Measurements from ENCODE around the gene SPSB3.

SPSB3 gene

DNA sequence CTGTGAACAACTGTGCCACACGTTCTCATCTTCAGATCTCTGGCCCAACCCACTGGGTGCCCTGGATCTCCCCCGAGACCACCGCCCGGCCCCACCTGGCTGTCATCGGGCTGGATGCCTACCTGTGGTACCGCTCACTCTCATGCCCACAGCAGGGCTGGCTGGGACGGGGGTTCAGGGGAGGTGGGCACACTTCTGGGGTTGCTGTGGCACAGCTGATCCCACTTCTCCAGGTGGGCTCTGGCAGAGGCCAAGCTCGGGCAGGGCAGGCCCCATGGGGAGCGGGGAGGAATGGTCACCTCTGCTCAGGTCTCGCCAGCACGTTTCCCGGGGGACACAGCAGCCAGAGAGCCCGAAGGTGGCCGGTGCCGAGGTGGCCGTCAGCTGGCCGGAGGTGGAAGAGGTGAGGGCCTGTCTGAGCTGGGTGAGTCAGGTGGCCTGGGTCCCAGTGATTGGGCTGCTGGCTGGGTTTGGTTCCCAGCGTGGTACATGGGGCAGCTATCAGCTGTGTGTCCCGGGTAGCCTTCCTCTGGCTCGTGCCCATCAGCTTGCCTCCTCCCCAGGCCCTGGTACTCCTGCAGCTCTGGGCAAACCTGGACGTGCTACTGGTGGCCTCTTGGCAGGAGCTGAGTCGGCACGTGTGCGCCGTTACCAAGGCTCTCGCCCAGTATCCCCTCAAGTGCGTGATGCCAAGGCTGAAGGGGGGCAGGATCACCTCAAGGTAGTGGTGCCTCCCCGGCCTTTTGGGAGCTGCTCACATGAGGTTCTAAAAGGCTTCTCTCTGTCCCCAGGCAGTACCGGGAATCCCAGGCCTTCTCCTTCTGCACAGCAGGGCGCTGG lies 7.1 kb downstream of the SPSB3 start:
- no peak for DNase-seq (ENCODE audit: low read depth)

DNA sequence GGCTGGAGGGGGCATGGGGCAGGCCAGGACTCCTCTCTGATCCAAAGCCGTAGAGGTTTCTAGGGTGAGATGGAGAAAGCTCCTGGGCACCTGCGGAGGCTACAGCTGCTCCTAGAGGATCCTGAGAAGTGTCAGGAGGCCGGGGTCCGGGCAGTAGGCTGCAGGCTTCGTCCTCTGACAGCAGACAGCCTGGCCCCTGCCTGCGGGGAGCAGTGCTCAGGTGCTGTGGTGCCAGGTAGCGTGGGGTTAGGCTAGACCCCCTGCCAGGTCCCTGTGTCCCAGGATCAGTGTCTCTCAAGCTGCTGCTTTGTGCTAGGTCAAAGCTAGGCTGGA lies 8.0 kb downstream of the SPSB3 start:
- DNase-seq (ENCODE audit: low read depth) = no peak

DNA sequence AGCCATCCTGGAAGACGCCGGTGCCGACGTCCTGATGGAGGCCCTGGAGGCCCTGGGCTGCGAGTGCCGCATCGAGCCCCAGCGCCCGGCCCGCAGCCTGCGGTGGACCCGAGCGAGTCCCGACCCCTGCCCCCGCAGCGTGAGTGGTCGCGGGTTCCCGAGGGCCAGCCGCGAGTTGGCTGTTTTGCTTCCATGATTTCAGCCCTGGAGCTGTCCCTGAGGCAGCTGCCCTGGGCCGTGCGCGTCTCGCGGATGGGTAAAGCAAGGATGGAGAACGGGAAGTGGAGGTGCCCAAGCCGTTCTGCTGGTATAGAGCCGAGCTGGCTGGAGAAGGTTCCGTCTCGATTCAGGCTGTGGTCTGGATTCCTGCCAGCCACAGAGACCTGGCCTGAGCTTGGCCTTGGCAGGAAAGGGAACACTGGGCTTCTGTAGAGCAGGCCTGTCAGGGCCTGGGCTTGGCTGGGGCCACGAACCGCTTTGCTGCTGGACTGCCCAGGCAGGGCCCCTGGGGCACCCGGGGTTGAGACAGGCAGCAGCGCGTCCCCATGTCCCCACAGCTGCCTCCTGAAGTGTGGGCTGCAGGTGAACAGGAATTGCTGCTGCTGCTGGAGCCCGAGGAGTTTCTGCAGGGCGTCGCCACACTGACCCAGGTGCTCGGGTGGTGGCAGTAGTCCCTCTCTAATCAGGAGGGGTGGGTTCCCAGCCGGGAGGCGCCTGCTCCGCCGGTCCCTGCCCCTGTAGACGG lies 8.5 kb downstream of the SPSB3 start:
- peak; percentile 60 for DNase-seq (ENCODE audit: low read depth)

DNA sequence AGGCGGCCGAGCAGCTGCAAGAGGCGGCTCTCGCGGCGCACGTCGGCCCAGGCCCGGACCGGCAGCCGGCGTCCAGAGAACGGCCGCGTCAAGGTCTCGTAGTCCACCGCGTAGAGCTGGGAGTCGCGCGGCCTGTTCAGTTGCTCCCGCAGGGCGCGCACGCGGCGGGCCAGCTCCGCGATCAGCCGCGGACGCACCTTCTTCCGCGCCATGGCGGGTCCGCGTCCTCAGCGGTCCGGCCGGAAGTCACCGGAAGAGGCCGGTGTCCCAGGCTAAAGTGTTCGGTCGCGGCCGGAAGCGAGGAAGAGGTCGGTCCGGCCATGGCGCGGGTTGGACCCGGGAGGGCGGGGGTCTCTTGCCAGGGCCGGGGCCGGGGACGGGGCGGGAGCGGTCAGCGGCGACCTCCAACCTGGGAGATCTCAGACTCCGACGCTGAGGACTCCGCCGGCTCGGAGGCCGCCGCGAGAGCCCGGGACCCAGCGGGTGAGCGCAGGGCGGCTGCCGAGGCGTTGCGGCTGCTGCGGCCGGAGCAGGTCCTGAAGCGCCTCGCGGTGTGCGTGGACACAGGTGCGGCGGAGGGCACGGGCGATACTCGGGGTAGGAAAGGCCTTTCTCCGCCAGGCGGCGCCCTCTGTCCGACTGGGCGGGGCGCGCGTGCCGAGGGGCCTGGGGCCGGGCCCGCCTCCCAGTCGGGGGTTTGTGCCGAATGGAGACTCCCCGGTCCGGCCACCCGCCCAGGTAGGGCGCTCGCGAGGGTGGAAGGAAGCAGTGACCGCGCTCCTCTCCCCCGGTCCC lies 9.3 kb downstream of the SPSB3 start, which contains the start of gene MRPS34:
MRPS34 (minus strand) TSS at position 227 of the 795 bp plus-strand sequence; CDS start at position 212, 15 bp downstream.
- DNase-seq (ENCODE audit: low read depth) = peak; percentile 87

DNA sequence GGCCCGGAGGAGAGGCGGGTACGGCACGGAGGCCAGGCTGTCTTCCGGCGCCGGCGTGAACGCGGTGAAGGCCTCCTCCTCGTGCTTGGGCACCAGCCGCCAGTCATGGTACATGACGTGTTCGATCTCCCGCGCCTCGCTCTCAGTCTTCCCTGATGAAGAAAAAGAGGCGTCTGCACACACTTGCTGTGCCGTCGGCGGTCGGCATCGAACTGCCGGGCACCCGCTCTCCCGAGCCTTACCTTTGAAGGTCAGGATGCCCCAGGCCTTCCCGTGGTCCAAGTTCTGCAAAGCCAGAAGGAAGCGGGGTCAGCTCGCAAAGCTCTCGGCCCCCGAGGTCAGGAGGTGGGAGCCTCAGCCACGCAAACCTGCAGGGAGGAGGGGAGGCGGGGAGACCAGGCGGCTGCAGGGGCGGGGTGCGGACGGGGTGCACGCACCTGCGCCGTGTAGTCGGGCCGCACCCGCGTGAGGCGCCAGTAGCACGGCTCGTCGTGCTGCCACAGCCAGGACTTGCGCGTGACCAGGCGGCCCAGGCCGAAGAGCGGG lies 9.9 kb downstream of the SPSB3 start, which contains the start of gene EME2:
EME2 (plus strand) TSS at position 449 of the 546 bp plus-strand sequence. CDS start 418 bp downstream, outside the sequence.
- peak; percentile 73 for DNase-seq (ENCODE audit: low read depth)

DNA sequence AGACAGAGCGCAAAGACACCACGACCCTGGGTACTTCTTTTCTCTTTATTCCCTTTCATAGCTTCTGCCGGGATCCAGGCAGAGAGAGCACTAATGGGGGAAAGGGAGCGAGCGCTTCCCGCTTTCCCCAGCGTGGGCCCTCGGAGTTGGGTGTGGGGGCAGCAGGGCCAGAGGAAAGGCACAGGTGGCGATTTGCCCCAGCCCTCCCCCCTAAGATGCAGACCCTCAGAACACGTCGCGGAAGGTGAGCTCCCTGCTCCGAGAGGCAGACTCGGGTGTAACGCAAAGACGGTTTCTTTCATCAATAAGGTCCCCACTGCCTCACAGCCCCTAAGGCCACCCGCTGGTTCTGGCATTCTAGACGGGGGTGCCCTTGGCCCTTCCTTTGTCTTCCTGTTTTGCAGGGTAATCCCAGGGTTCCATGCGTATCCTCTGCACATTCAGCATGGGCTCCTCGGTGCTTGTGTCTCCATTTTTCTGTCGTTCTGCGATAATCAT lies 10.5 kb downstream of the SPSB3 start:
- no peak for DNase-seq (ENCODE audit: low read depth)

DNA sequence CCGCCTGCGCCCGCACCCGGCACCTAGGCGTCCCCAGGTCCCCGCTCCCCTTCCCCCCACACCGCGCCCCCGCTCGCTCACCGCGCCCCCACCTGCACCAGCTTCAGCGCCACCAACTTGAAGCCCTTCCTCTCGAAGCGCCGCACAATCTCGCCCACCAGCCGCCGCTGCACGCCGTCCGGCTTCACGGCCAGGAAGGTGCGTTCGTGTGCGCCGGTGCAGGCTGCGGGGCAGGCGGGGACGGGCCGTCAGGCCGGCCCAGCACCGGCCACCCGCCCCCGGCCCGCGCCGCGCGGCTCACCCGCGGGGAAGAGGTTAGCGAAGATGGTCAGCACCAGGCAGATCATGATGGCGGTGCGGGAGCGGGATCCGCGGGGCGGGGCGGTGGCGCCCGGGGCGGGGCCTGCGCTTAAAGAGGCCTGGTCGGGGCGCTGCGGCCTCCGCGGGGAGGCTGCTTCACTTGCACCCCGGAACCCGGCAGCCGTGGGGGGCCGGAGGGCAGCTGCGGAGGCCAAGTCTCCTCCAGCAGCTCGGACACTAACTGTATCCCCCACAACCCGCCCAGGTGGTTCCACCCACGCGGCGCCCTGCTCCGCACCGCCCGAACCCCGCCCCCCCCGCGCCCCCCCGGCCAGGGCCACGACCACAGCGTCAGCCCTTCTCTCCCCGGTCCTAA lies 11.0 kb downstream of the SPSB3 start, which contains the start of gene NME3:
NME3 (minus strand) TSS at position 356 of the 676 bp plus-strand sequence; CDS start at position 347, 9 bp downstream.
- DNase-seq (ENCODE audit: low read depth) = peak; percentile 75

DNA sequence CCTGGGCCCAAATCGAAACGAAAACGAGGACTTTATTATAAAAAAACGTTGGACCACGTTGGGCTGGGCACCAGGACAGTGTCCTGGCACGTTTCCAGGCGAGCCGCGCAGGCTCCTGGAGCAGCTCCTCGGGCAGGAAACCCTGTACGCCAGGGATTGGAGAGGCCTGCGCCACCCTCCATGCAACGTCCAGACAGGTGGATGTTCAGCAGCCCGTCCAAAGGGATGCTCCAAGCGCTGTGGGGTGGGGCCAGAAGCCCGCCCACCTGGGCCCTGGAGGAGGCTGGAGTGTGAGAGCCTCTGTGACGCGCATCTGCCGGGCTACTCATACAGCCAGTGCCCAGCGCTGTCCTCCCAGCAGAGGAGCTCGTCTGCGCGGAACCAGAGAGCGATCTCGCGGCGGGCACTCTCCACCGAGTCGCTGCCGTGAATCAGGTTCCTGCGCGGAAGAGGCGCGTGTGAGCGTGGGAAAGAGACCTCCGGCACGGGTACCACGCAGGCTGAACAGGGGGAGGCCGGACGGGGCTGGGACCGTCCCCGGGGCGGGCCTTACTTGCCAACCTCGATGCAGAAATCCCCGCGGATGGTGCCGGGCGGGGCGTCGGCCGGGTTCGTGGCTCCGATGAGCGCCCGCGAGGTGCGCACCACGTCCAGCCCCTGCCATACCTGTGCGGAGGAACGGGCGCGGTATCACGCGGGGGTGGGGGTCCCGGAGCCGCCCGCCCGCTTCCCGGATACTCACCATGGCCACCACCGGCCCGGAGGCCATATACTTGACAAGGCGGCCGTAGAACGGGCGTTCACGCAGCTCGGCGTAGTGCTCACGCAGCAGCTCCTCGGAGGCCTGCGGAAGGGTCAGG lies 11.8 kb downstream of the SPSB3 start:
- DNase-seq (ENCODE audit: low read depth) = peak; percentile 68

DNA sequence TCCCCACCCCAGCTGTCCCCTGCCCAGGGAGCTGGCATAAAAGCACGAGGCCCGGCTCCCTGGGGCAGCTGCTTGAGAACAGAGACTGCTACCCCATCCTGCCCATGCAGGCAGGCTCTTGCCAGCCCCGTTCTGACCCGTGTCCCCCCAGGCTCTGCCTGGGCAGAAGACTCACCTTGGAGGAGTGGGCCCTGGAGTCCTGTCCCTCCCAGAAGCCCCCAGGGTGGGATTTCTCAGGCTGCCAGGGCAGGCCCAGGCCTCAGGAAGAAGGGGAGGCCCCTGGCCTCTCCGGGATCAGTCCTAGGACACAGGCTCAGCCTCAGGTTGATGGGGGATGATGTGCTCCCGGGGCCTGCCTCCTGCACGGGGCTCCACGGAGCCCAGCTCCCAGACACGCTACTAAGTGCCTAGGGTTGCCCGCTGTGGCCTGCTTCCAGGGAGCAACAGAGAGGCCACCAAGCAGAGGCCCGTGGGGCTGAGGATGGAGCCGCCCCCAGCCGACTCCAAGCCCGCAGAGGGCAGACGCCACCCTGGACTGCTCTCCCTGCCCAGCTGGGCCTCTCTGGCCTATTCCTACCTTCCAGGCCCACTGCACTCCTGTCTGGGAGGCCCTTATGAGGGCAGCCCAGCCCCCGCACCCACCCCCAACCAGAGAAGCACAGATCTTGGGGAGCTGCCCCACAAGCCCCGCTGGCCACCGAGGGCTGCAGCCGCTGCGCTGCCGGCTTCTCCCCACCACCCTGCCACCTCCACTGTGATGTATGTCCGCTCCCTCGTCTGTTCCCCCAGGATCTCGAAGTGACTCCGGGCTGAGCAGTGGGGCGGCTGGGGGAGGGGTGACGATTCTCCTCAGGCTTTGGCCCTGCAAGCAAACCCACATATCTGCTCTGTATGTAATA lies 12.7 kb downstream of the SPSB3 start:
- DNase-seq (ENCODE audit: low read depth) = no peak

DNA sequence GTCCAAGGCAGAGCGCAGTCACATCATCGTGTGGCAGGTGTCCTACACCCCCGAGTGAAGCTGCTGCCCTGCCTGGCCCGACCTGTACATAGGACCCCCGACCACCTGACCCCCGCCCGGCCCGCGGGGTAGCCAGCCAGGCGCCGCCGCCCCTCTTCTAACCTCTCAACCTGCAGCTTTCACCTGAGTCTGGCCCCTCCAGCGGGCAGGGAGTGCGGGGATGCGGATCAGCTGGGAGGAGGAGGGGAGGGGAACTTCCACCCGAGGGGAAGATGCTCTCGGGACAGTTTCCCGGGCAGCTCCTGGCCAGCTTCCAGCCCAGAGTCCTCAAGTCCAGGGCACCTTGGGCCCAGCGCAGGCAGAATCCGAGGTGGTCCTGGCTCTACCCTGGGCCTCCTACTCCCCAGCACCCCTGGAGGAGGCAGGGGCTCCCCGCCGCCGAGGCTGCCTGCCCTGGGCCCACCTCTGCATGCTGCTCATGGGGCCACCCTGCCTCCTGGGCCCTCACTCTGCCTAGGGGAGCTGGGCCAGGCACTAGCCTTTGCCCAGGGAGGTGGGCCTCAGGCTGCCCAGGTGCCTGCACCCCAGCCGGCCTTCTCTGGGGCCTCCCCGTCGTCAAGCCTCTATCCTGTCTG lies 13.5 kb downstream of the SPSB3 start:
- no peak for DNase-seq (ENCODE audit: low read depth)

DNA sequence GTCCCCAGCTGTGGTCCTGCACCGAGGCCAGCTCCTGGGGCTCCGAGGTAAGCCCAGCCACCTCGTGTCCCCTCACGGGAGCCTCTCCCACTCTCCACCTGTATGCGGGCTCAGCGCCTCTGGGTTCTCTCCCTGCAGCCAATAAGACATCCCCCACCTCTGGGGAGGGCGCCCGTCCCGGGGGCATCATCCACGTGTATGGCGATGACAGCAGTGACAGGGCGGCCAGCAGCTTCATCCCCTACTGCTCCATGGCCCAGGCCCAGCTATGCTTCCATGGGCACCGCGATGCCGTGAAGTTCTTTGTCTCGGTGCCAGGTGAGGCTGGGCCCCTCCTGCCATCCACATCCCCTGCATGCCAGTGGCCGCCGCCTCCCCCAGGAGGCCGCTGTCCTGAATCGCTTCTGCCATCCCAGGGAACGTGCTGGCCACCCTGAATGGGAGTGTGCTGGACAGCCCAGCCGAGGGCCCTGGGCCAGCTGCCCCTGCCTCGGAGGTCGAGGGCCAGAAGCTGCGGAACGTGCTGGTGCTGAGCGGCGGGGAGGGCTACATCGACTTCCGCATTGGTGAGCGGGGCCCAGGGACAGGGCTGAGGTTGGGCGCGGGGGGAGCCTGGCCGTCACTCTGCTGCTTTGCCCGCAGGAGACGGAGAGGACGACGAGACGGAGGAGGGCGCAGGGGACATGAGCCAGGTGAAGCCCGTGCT lies 14.2 kb downstream of the SPSB3 start:
- DNase-seq (ENCODE audit: low read depth) = no peak

DNA sequence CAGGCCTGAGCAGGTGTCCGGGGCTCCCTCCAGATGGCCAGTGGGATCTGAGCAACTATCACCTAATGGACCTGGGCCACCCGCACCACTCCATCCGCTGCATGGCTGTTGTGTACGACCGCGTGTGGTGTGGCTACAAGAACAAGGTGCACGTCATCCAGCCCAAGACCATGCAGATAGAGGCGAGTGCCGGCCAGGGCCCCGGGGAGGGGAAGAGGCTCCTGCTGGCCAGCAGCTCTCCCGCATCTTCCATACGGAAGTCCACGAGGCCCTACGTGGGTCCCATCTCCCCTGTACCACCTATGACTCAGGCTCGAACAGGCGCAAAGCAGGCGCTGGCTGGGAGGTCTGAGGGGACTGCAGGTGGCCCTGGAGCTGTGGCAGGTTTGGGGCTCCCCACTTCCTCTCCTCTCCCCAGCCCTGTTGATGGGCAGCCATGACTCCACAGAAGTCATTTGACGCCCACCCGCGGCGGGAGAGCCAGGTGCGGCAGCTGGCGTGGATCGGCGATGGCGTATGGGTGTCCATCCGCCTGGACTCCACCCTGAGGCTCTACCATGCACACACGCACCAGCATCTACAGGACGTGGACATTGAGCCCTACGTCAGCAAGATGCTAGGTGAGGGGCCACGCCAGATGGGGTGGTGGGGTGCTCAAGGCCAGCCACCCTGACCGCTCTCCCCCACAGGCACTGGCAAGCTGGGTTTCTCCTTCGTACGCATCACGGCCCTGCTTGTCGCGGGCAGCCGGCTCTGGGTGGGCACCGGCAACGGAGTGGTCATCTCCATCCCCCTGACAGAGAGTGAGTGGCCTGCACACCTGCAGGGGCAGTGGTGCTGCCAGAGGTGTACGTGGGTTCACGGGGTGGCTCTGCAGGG lies 15.0 kb downstream of the SPSB3 start:
- DNase-seq (ENCODE audit: low read depth) = no peak

DNA sequence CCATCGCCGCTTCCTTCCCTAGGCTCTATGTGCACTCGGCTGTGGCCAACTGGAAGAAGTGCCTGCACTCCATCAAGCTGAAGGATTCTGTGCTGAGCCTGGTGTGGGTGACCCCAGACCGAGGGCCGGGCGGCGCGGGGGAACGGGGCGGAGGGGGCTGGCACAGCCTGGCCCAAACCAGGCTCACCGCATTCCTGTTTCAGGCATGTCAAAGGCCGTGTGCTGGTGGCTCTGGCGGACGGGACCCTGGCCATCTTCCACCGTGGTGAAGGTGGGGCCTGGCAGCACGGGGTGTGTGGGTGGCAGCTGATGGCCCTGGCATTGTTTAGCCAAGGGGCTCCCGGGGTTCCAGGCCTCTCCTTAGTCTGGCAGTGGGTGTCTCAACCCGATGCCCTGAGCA lies 15.7 kb downstream of the SPSB3 start:
- no peak for DNase-seq (ENCODE audit: low read depth)

DNA sequence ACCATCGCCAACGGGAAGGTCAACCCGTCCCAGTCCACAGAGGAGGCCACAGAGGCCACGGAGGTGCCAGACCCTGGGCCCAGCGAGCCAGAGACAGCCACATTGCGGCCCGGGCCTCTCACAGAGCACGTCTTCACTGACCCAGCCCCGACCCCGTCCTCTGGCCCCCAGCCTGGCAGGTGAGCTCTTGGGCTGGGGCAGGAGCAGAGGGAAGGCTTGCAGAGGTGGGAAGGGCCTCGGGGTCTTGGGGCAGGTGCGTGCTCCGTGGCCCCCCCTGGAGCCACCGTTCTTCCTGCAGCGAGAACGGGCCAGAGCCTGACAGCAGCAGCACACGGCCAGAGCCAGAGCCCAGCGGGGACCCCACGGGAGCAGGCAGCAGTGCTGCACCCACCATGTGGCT lies 16.1 kb downstream of the SPSB3 start:
- no peak for DNase-seq (ENCODE audit: low read depth)

DNA sequence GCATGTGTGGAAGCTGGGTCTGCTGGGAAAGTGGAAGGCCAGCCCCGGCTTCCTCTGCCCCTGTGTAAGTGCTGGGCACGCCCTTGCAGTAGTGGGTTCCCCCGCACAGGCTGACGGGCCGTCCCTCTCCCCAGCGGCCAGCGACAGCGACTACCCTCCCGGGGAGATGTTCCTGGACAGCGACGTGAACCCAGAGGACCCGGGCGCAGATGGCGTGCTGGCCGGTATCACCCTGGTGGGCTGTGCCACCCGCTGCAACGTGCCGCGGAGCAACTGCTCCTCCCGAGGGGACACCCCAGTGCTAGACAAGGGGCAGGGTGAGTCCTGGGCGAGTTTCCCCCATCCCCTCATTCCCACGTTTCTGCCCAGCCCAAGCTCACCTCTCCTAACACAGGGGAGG lies 16.5 kb downstream of the SPSB3 start:
- DNase-seq (ENCODE audit: low read depth) = no peak

DNA sequence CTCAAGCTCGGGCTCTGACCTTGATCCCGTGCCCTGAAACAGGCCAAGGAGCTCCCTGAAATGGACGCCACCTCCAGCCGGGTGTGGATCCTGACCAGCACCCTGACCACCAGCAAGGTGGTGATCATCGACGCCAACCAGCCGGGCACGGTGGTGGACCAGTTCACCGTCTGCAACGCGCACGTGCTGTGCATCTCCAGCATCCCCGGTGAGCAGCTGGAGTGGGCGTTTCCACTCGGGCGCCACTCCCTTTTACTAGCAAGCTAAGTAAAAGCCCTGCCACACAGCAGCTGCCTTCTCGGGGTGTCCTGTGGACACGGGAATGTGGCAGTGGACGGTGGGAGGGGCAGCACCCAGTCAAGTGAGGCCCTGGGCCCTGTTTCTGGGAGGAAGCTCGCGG lies 17.4 kb downstream of the SPSB3 start:
- DNase-seq (ENCODE audit: low read depth) = no peak

All from iris pigment epithelial cell (primary cell).